H9 (cell line): Measurements from ENCODE around the gene IGFL4. TPM values are rescaled to one million over a fixed set of nuclear protein-coding genes. Genes with fewer than 3 reads are reported as not detected.

Experiments used
- DNase-seq: peaks from one replicate; pipeline ENCODE4 v3.0.0-alpha.2; 2017
- H2AFZ ChIP-seq: one replicate; pipeline ENCODE4 v1.6.1; 2013; ENCODE audit warnings: mild to moderate bottlenecking, low read length, control low read depth, moderate library complexity
- H2AK5ac ChIP-seq: 2 replicates; pipeline ENCODE4 v1.6.1; 2013; ENCODE audit warnings: low read length, control low read depth, mixed read lengths; ENCODE audit not compliant: insufficient read length
- H2BK120ac ChIP-seq: one replicate; pipeline ENCODE4 v1.6.1; 2013; ENCODE audit warnings: low read depth, mild to moderate bottlenecking, low read length, control low read depth, inconsistent platforms; ENCODE audit not compliant: poor library complexity, severe bottlenecking
- H2BK12ac ChIP-seq: 2 replicates; pipeline ENCODE4 v1.6.1; 2013; ENCODE audit warnings: low read length, control low read depth, mixed read lengths, low read depth; ENCODE audit not compliant: insufficient read length
- H2BK15ac ChIP-seq: 2 replicates; pipeline ENCODE4 v1.6.1; 2013; ENCODE audit warnings: low read depth, low read length, control low read depth
- H2BK20ac ChIP-seq: one replicate; pipeline ENCODE4 v1.6.1; 2013; ENCODE audit warnings: low read depth, mild to moderate bottlenecking, low read length, control low read depth, inconsistent platforms; ENCODE audit not compliant: poor library complexity, severe bottlenecking
- H2BK5ac ChIP-seq: 2 replicates; pipeline ENCODE4 v1.6.1; 2013; ENCODE audit warnings: low read length, control low read depth, mixed read lengths; ENCODE audit not compliant: insufficient read length
- H3K14ac ChIP-seq: 2 replicates; pipeline ENCODE4 v1.6.1; 2013; ENCODE audit warnings: low read length, control low read depth; ENCODE audit not compliant: insufficient read depth
- H3K18ac ChIP-seq: 2 replicates; pipeline ENCODE4 v1.6.1; 2013; ENCODE audit warnings: low read depth, mild to moderate bottlenecking, mixed read lengths, low read length, control low read depth; ENCODE audit not compliant: insufficient read length
- H3K23ac ChIP-seq: 2 replicates; pipeline ENCODE4 v1.6.1; 2013; ENCODE audit warnings: low read length, control low read depth, mixed read lengths, low read depth; ENCODE audit not compliant: insufficient read length
- H3K23me2 ChIP-seq: 2 replicates; pipeline ENCODE4 v1.6.1; 2013; ENCODE audit warnings: low read depth, mild to moderate bottlenecking, mixed read lengths, low read length, control low read depth; ENCODE audit not compliant: insufficient read length, poor library complexity, severe bottlenecking
- H3K27ac ChIP-seq: 2 replicates; pipeline ENCODE4 v1.5.1; 2013; ENCODE audit warnings: low read length, control low read depth, mixed read lengths, low read depth; ENCODE audit not compliant: insufficient read length
- H3K27me3 ChIP-seq: 2 replicates; pipeline ENCODE4 v1.6.1; 2013; ENCODE audit warnings: low read length, control low read depth, inconsistent platforms; ENCODE audit not compliant: insufficient read depth
- H3K4ac ChIP-seq: 2 replicates; pipeline ENCODE4 v1.6.1; 2013; ENCODE audit warnings: low read depth, mild to moderate bottlenecking, control low read depth, inconsistent platforms, low read length, moderate library complexity
- H3K4me1 ChIP-seq: 2 replicates; pipeline ENCODE4 v1.6.1; 2013; ENCODE audit warnings: low read length, control low read depth, inconsistent platforms; ENCODE audit not compliant: insufficient read depth
- H3K4me2 ChIP-seq: 2 replicates; pipeline ENCODE4 v1.6.1; 2013; ENCODE audit warnings: low read length, control low read depth, mixed read lengths; ENCODE audit not compliant: insufficient read length, insufficient read depth
- H3K56ac ChIP-seq: 2 replicates; pipeline ENCODE4 v1.6.1; 2013; ENCODE audit warnings: low read depth, mild to moderate bottlenecking, mixed read lengths, low read length, control low read depth; ENCODE audit not compliant: insufficient read length
- H3K79me1 ChIP-seq: 2 replicates; pipeline ENCODE4 v1.6.1; 2013; ENCODE audit warnings: low read depth, mild to moderate bottlenecking, moderate library complexity, low read length, control low read depth, inconsistent platforms; ENCODE audit not compliant: insufficient read depth, poor library complexity, severe bottlenecking
- H3K79me2 ChIP-seq: 2 replicates; pipeline ENCODE4 v1.6.1; 2013; ENCODE audit warnings: low read length, control low read depth, inconsistent platforms; ENCODE audit not compliant: insufficient read depth
- H3K9ac ChIP-seq: 2 replicates; pipeline ENCODE4 v1.6.1; 2013; ENCODE audit warnings: low read length, control low read depth, mixed read lengths; ENCODE audit not compliant: insufficient read length; ENCODE audit errors: extremely low read depth
- H3K9me3 ChIP-seq: one replicate; pipeline ENCODE4 v1.6.1; 2013; ENCODE audit warnings: low read depth, low read length, inconsistent platforms; ENCODE audit not compliant: control insufficient read depth
- H3T11ph ChIP-seq: one replicate; pipeline ENCODE4 v1.6.1; 2013; ENCODE audit warnings: mild to moderate bottlenecking, low read length, control low read depth, inconsistent platforms
- H4K20me1 ChIP-seq: one replicate; pipeline ENCODE4 v1.6.1; 2013; ENCODE audit not compliant: control insufficient read depth, insufficient read length, insufficient read depth
- H4K5ac ChIP-seq: 2 replicates; pipeline ENCODE4 v1.6.1; 2013; ENCODE audit warnings: low read depth, mild to moderate bottlenecking, mixed read lengths, low read length, control low read depth; ENCODE audit not compliant: insufficient read length
- H4K8ac ChIP-seq: replicated peaks from 2 replicates; pipeline ENCODE4 v1.6.1; 2013; ENCODE audit warnings: low read length, control low read depth, mixed read lengths, low read depth; ENCODE audit not compliant: insufficient read length
- H4K91ac ChIP-seq: 2 replicates; pipeline ENCODE4 v1.6.1; 2013; ENCODE audit warnings: low read depth, mild to moderate bottlenecking, moderate library complexity, mixed read lengths, low read length, control low read depth; ENCODE audit not compliant: insufficient read length
- H3K27ac Mint-ChIP-seq, 3 experiments: 2 replicates in 2 of 3; 3 replicates in 1 of 3; pipeline ENCODE4 v1.8.0; 2020 to 2021; ENCODE audit warnings: mixed read lengths in 3 of 3, mild to moderate bottlenecking in 1 of 3, moderate library complexity in 1 of 3
- H3K27me3 Mint-ChIP-seq: 2 replicates; pipeline ENCODE4 v1.8.0; 2021; ENCODE audit warnings: low read depth, mild to moderate bottlenecking, moderate library complexity, mixed read lengths
- H3K36me3 Mint-ChIP-seq, 3 experiments: 2 replicates in 2 of 3; 3 replicates in 1 of 3; pipeline ENCODE4 v1.8.0; 2020 to 2021; ENCODE audit warnings: low read depth in 3 of 3, mixed read lengths in 3 of 3; ENCODE audit not compliant: insufficient read depth in 1 of 3
- H3K4me1 Mint-ChIP-seq, 2 experiments: 2 replicates each; pipeline ENCODE4 v1.8.0; 2020; ENCODE audit warnings: mixed read lengths in 2 of 2
- H3K4me3 Mint-ChIP-seq, 2 experiments: 2 replicates in 1 of 2; 3 replicates in 1 of 2; pipeline ENCODE4 v1.8.0; 2020 to 2021; ENCODE audit warnings: mild to moderate bottlenecking in 2 of 2, mixed read lengths in 2 of 2, moderate library complexity in 1 of 2
- H3K9me3 Mint-ChIP-seq, 2 experiments: 2 replicates in 1 of 2; 3 replicates in 1 of 2; pipeline ENCODE4 v1.8.0; 2020; ENCODE audit warnings: mild to moderate bottlenecking in 2 of 2, mixed read lengths in 2 of 2, moderate library complexity in 1 of 2
- CTCF ChIP-seq: fragments of 200-600 bp; sonication (generic); conservative IDR thresholded peaks from 3 replicates; pipeline ENCODE4 v1.8.0; 2021; ENCODE audit warnings: antibody characterized with exemption, mild to moderate bottlenecking
- WGBS: extraction: QIAGEN DNeasy Blood & Tissue Kit; methylation state at CpG from one replicate; pipeline ENCODE4 v1.1.7; 2013; ENCODE audit warnings: missing lambda C conversion rate, low lambda C conversion rate, mixed read lengths; ENCODE audit not compliant: insufficient read length; ENCODE audit errors: extremely low coverage; 5-methylcytosine and 5-hydroxymethylcytosine counted together
- total RNA-seq: library from RNA; stranded (reverse); gene quantifications from 2 replicates; pipeline ENCODE4 v1.2.1, GENCODE V29; 2021

Gene IGFL4
- total RNA-seq, 1 experiment from 2014 or later, result 0.33 TPM

DNA sequence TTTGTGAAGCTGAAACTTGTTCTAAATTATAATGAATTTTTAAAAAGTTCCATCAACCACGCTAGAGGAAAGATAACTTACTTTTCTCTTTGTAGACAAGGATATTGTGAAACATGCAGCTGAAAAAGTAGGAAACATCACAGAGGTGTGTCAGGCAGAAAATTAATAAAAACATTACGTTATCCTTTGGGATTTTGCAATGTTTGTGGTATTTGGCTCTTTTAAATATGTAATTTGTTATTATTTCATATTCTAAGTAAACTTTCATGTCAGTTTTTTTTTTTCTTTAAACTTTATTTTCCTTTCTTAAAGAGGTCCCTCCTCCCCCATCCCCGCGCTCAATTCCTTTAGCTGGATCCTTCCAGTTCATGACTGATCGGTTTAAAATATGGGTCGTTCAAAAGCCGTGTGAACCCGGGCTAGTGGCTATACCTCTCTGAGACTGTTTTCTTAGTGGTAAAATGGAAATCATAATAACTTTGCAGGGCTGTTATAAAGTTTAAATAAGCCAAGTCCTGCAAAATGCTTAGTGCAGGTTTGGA is 46.3 kb downstream of the IGFL4 start:
- peaks cover 6 to 7% (median 6%) of the 10 kb centered on the region in 3 experiments; a peak in 6 of 7 replicates for H3K36me3 Mint-ChIP-seq
- Histone ChIP-seq H3K4ac (no peak overlapping the region), H3K9ac (peak overlapping the region; percentile 36), H3T11ph (no peak overlapping the region), H3K27me3 (no peaks in the 10 kb centered on the region), H4K5ac (no peak overlapping the region), H2BK15ac (no peak overlapping the region), H2AFZ (peak overlapping the region; percentile 90), H2BK5ac (no peak overlapping the region), H3K56ac (no peak overlapping the region), H3K9me3 (no peaks in the 10 kb centered on the region), H3K4me1 (no peaks in the 10 kb centered on the region), H3K79me2 (0 out of 2 replicates have a peak, but pooled peaks cover 5% of the 10 kb centered on the region), H3K23ac (no peak overlapping the region), H3K14ac (no peak overlapping the region), H3K18ac (no peak overlapping the region), H2BK12ac (no peak overlapping the region), H4K8ac (no peak overlapping the region), H4K20me1 (no peaks in the 10 kb centered on the region), H3K23me2 (peaks cover 3% of the 10 kb centered on the region), H2BK20ac (no peak overlapping the region), H3K4me2 (peak overlapping the region; percentile 90), H3K27ac (no peak overlapping the region), H2BK120ac (no peak overlapping the region), H4K91ac (no peak overlapping the region), H3K79me1 (peaks cover 3% of the 10 kb centered on the region), H2AK5ac (no peak overlapping the region)
- no peak for TF ChIP-seq CTCF
- H3K4me1 Mint-ChIP-seq, result peaks cover 4 to 21% of the 10 kb centered on the region in 2 experiments
- WGBS, result no CpG with 5 or more reads among the region's 8 CpGs
- H3K27ac Mint-ChIP-seq, result no peak overlapping the region
- no peak for DNase-seq
- H3K27me3 Mint-ChIP-seq, result peaks cover 12% of the 10 kb centered on the region
- 0 out of 5 replicates have a peak overlapping the region, but pooled peaks of 1 of the 2 experiments have one; percentile 59 for H3K4me3 Mint-ChIP-seq
- H3K9me3 Mint-ChIP-seq, result no peaks in the 10 kb centered on the region; a peak in 2 of 5 replicates
